SU-DHL-6 (cell line): ENCODE data around the gene VAT1.

Experiments used
- EZH2phosphoT487 ChIP-seq: fragments of 200-600 bp; sonication (generic), shearing (Covaris generic); conservative IDR thresholded peaks from 2 replicates; pipeline ENCODE4 v1.6.1; 2018; ENCODE audit warnings: mild to moderate bottlenecking, antibody characterized with exemption, low read length, moderate library complexity, mixed read lengths
- TF ChIP-seq, protein P1 (sequence below): fragments of 200-600 bp; sonication (generic); IDR thresholded peaks from one replicate; pipeline ENCODE4 v1.5.1; 2017; ENCODE audit warnings: antibody characterized with exemption, mild to moderate bottlenecking, low read length, moderate library complexity; ENCODE audit not compliant: insufficient read depth, poor library complexity, severe bottlenecking

- TF ChIP-seq, protein P1, sequence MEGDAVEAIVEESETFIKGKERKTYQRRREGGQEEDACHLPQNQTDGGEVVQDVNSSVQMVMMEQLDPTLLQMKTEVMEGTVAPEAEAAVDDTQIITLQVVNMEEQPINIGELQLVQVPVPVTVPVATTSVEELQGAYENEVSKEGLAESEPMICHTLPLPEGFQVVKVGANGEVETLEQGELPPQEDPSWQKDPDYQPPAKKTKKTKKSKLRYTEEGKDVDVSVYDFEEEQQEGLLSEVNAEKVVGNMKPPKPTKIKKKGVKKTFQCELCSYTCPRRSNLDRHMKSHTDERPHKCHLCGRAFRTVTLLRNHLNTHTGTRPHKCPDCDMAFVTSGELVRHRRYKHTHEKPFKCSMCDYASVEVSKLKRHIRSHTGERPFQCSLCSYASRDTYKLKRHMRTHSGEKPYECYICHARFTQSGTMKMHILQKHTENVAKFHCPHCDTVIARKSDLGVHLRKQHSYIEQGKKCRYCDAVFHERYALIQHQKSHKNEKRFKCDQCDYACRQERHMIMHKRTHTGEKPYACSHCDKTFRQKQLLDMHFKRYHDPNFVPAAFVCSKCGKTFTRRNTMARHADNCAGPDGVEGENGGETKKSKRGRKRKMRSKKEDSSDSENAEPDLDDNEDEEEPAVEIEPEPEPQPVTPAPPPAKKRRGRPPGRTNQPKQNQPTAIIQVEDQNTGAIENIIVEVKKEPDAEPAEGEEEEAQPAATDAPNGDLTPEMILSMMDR: no peak
- no peak for TF ChIP-seq EZH2phosphoT487
Observed at GRCh38 chr17:42985225-42985624, 37.0 kb downstream of the VAT1 start.
